ENCODE measurements around the gene FEM1C.

FEM1C gene

DNA sequence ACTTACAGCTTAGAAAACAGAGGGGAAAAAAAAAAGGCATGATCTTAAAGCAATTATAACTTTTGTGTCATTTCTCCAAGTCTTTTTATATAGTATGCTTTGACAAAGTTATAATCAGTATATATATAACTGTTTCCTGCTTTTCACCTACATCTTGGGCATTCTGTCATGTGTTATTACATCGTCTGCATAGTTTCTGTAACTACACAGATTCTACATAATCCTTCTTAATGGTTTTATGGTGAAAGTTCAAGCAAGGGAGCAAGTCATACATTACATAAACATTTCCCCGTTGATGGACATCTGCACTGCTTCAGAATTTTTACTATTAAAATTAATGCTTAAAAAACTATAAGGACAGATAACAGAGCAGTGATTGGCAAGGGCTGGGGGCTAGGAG lies 12.1 kb downstream of the FEM1C start:
- Histone ChIP-seq H3K4me3 (ENCODE audit: low read depth, low read length) (no peak overlapping the region), H3K27ac (ENCODE audit: extremely low read depth, low read depth, low read length) (no peak overlapping the region), H3K9me3 (ENCODE audit: control insufficient read depth, insufficient read depth, low read depth, low read length) (no peaks in the 10 kb centered on the region), H3K4me1 (ENCODE audit: control insufficient read depth, insufficient read depth, low read length) (peaks cover 6% of the 10 kb centered on the region), H3K36me3 (ENCODE audit: control insufficient read depth in 2 of 2, insufficient read depth in 1 of 2, low read length in 2 of 2) (peaks cover 8 to 21% of the 10 kb centered on the region in 2 experiments)
- TF ChIP-seq SP7 (tag by site-specific recombination; IDR thresholded peaks at IDR 0.05) (0 out of 2 replicates have a peak, but pooled peaks have one; percentile 12), PRDM6 (tag by site-specific recombination; IDR thresholded peaks at IDR 0.05) (peak; percentile 80), INSM2 (tag by site-specific recombination; IDR thresholded peaks at IDR 0.05) (no peak), ATF2 (tag by site-specific recombination; IDR thresholded peaks at IDR 0.05; ENCODE audit: low read depth) (0 out of 2 replicates have a peak, but pooled peaks have one; percentile 23)
- ChIA-PET POLR2A (no interaction called here), CTCF (interaction anchor here (0.6 kb wide), 1 partner anchor 273 kb away, joined by 4 read pairs; no protein-coding TSS in a partner anchor)

DNA sequence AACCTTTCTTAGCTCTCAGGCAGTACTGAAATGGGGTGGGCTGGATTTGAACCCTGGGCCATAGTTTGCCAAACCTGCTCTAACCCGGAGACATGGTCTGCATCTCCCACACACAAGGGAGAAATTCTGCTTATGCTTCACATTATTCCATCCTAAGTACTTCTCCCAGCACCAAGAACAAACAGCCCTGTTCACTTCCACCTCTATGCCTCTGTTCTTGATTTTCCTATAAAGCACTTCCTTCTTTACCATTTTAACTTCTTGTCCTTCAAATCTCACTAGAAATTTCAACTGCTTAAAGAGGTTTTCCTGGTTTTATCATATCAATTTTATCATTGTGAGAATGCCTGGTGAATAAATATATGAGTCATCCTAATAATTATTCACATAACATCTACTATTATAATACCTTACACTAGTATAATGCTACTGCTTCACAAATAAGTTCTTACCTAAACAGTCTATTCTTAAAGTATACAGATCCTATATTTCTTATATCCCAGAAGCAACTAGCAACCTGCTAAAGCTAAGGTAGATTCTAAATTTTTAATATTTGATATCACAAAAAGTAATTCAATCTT lies 12.7 kb downstream of the FEM1C start:
- Histone ChIP-seq H3K36me3 (ENCODE audit: control insufficient read depth in 2 of 2, insufficient read depth in 1 of 2, low read length in 2 of 2) (peaks cover 8 to 16% of the 10 kb centered on the region in 2 experiments), H3K9me3 (ENCODE audit: control insufficient read depth, insufficient read depth, low read depth, low read length) (no peaks in the 10 kb centered on the region), H3K4me1 (ENCODE audit: control insufficient read depth, insufficient read depth, low read length) (peaks cover 6% of the 10 kb centered on the region), H3K27ac (ENCODE audit: extremely low read depth, low read depth, low read length) (no peak overlapping the region), H3K4me3 (ENCODE audit: low read depth, low read length) (no peak overlapping the region)
- CTCF ChIA-PET: interaction anchor here (0.6 kb wide), 1 partner anchor 272 kb away, joined by 4 read pairs; no protein-coding TSS in a partner anchor
- POLR2A ChIA-PET: no interaction called here
- TF ChIP-seq ZNF223 (tag by site-specific recombination; IDR thresholded peaks at IDR 0.05): no peak
- no peak for TF ChIP-seq ZNF112 (tag by site-specific recombination; IDR thresholded peaks at IDR 0.05)
- TF ChIP-seq FEZF1 (tag by site-specific recombination; IDR thresholded peaks at IDR 0.05): no peak
- TF ChIP-seq ZNF140 (tag by site-specific recombination; IDR thresholded peaks at IDR 0.05): no peak
- TF ChIP-seq GLI4 (tag by site-specific recombination; IDR thresholded peaks at IDR 0.05): no peak
- TF ChIP-seq ZNF114 (tag by site-specific recombination; IDR thresholded peaks at IDR 0.05): no peak
- no peak for TF ChIP-seq ZFP69B (tag by site-specific recombination; IDR thresholded peaks at IDR 0.05)
- TF ChIP-seq ZNF513 (tag by site-specific recombination; IDR thresholded peaks at IDR 0.05): no peak
- no peak for TF ChIP-seq ZNF791 (tag by site-specific recombination; IDR thresholded peaks at IDR 0.05)
- no peak for TF ChIP-seq ZNF654 (tag by site-specific recombination; IDR thresholded peaks at IDR 0.05; ENCODE audit: low read depth)
- no peak for TF ChIP-seq GFI1B (tag by site-specific recombination; IDR thresholded peaks at IDR 0.05)
- no peak for TF ChIP-seq ZNF2 (tag by site-specific recombination; IDR thresholded peaks at IDR 0.05)
- TF ChIP-seq ZNF362 (tag by site-specific recombination; IDR thresholded peaks at IDR 0.05): no peak
- TF ChIP-seq ZBTB26 (tag by site-specific recombination; optimal IDR thresholded peaks at IDR 0.05): no peak
- no peak for TF ChIP-seq ZNF146 (tag by site-specific recombination; IDR thresholded peaks at IDR 0.05)
- TF ChIP-seq ZNF292 (tag by site-specific recombination; IDR thresholded peaks at IDR 0.05; ENCODE audit: borderline replicate concordance, low read depth): no peak
- TF ChIP-seq ZNF175 (tag by site-specific recombination; IDR thresholded peaks at IDR 0.05): no peak
- no peak for TF ChIP-seq ZNF24 (tag by site-specific recombination; IDR thresholded peaks at IDR 0.05)
- TF ChIP-seq, protein P1, sequence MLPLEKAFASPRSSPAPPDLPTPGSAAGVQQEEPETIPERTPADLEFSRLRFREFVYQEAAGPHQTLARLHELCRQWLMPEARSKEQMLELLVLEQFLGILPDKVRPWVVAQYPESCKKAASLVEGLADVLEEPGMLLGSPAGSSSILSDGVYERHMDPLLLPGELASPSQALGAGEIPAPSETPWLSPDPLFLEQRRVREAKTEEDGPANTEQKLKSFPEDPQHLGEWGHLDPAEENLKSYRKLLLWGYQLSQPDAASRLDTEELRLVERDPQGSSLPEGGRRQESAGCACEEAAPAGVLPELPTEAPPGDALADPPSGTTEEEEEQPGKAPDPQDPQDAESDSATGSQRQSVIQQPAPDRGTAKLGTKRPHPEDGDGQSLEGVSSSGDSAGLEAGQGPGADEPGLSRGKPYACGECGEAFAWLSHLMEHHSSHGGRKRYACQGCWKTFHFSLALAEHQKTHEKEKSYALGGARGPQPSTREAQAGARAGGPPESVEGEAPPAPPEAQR (tag by site-specific recombination; IDR thresholded peaks at IDR 0.05): no peak
- no peak for TF ChIP-seq ZBTB21 (tag by site-specific recombination; IDR thresholded peaks at IDR 0.05)
